Neural progenitor cell (in vitro differentiated cells): Measurements from ENCODE around the gene FBXL2.

ENCODE experiments used
- EZH2phosphoT487 ChIP-seq: fragments of 200-600 bp; sonication (generic); IDR thresholded peaks from 2 replicates; pipeline ENCODE4 v1.6.1; 2017; ENCODE audit warnings: antibody characterized with exemption
- TF ChIP-seq, protein P1 (sequence below): fragments of 200-600 bp; sonication (generic); IDR thresholded peaks from 2 replicates; pipeline ENCODE4 v1.5.1; 2017; ENCODE audit warnings: antibody characterized with exemption, mild to moderate bottlenecking

DNA sequence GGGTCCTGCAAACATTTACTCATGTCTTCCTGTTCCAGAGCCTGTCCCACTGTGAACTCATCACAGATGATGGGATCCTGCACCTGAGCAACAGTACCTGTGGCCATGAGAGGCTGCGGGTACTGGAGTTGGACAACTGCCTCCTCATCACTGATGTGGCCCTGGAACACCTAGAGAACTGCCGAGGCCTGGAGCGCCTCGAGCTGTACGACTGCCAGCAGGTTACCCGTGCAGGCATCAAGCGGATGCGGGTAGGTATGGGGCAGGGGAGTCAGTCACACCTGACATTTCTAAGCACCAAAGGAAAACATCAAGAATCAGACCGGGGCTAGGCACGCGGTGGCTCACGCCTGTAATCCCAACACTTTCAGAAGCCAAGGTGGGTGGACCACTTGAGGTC is 106.7 kb downstream of the FBXL2 start:
- TF ChIP-seq, protein P1, sequence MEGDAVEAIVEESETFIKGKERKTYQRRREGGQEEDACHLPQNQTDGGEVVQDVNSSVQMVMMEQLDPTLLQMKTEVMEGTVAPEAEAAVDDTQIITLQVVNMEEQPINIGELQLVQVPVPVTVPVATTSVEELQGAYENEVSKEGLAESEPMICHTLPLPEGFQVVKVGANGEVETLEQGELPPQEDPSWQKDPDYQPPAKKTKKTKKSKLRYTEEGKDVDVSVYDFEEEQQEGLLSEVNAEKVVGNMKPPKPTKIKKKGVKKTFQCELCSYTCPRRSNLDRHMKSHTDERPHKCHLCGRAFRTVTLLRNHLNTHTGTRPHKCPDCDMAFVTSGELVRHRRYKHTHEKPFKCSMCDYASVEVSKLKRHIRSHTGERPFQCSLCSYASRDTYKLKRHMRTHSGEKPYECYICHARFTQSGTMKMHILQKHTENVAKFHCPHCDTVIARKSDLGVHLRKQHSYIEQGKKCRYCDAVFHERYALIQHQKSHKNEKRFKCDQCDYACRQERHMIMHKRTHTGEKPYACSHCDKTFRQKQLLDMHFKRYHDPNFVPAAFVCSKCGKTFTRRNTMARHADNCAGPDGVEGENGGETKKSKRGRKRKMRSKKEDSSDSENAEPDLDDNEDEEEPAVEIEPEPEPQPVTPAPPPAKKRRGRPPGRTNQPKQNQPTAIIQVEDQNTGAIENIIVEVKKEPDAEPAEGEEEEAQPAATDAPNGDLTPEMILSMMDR: no peak
- TF ChIP-seq EZH2phosphoT487: no peak
